Measurements from ENCODE around the gene NAA80. TPM values are rescaled to one million over a fixed set of nuclear protein-coding genes. Genes with fewer than 3 reads are reported as not detected.
A peak's percentile ranks its signal among the peaks of the same experiment; 100 is the strongest.

The NAA80 gene
- total and polyA plus RNA-seq, 2 of the 13 experiments (the other 11 are each of a cell fraction or from before 2014, with no cell fraction given): 3.4 to 8.7 TPM

DNA sequence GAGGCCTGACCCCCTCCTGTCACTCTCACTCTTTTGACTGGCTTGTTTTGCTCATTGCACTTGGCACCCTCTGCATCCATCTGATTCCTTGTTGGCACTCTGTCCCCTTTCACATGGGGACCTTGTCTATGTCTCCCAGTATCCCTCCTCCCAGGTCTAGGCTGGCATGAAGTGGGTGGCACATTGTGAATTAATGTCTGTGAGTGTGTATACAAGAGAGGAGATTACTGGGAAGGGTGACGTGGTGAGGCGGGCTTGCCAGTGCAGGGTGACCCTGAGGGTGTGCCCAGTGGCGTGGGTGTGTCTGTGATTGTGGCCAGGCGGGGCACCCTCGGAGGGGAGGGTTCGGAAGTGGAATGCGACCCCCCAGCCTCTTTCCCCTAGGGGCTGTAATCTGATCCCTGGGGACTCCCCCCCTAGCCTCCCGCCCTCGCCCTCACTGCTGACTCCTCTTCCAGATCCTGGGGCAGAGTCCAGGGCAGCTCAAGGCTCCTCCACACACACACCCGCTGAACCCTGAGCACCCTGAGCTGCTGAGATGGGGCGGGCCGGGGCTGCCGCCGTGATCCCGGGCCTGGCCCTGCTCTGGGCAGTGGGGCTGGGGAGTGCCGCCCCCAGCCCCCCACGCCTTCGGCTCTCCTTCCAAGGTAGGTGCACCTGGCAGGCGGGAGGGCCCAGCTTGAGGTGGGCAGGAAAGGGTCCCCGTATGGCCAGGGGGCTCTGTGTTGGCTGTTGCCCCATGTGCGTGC lies 30.3 kb downstream of the NAA80 start, which contains the start of gene SEMA3B (continued):
- TF ChIP-seq GMEB1 (CRISPR knock-in tag; IDR thresholded peaks at IDR 0.05; ENCODE audit: borderline replicate concordance) (no peak), ZNF496 (CRISPR knock-in tag; IDR thresholded peaks at IDR 0.05; ENCODE audit: insufficient replicate concordance) (no peak), REL (CRISPR knock-in tag; conservative IDR thresholded peaks at IDR 0.05) (no peak), ZFX (CRISPR knock-in tag; IDR thresholded peaks at IDR 0.05; ENCODE audit: low read depth) (peak; percentile 39; the same call in 1 of the 2 replicates), SIX4 (CRISPR knock-in tag; IDR thresholded peaks at IDR 0.05) (peak; percentile 98), ZNF282 (IDR thresholded peaks at IDR 0.05; ENCODE audit: partially characterized antibody) (no peak), GTF3A (CRISPR knock-in tag; conservative IDR thresholded peaks at IDR 0.05) (no peak), HMG20A (CRISPR knock-in tag; IDR thresholded peaks at IDR 0.05; ENCODE audit: borderline replicate concordance) (no peak), XRCC5 (optimal IDR thresholded peaks at IDR 0.05; ENCODE audit: low read length) (peak; percentile 11), ZNF703 (CRISPR knock-in tag; IDR thresholded peaks at IDR 0.05; ENCODE audit: borderline replicate concordance) (no peak), NFRKB (IDR thresholded peaks at IDR 0.05) (no peak), HOXA5 (CRISPR knock-in tag; IDR thresholded peaks at IDR 0.05) (no peak), MAFK (conservative IDR thresholded peaks at IDR 0.05 in 1 of 2, IDR thresholded peaks at IDR 0.05 in 1 of 2; ENCODE audit: low read length in 2 of 2) (no peak), KDM3A (CRISPR knock-in tag; IDR thresholded peaks at IDR 0.05; ENCODE audit: low read depth) (no peak), SAP130 (CRISPR knock-in tag; IDR thresholded peaks at IDR 0.05; ENCODE audit: low read depth) (peak; percentile 75), EHMT2 (IDR thresholded peaks at IDR 0.05; ENCODE audit: borderline replicate concordance, low read depth, low read length) (no peak), ZSCAN30 (CRISPR knock-in tag; IDR thresholded peaks at IDR 0.05) (no peak)
- TF ChIP-seq, protein P1, sequence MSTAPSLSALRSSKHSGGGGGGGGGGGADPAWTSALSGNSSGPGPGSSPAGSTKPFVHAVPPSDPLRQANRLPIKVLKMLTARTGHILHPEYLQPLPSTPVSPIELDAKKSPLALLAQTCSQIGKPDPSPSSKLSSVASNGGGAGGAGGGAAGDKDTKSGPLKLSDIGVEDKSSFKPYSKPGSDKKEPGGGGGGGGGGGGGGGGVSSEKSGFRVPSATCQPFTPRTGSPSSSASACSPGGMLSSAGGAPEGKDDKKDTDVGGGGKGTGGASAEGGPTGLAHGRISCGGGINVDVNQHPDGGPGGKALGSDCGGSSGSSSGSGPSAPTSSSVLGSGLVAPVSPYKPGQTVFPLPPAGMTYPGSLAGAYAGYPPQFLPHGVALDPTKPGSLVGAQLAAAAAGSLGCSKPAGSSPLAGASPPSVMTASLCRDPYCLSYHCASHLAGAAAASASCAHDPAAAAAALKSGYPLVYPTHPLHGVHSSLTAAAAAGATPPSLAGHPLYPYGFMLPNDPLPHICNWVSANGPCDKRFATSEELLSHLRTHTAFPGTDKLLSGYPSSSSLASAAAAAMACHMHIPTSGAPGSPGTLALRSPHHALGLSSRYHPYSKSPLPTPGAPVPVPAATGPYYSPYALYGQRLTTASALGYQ (CRISPR knock-in tag; IDR thresholded peaks at IDR 0.05): no peak
- TF ChIP-seq, protein P2, sequence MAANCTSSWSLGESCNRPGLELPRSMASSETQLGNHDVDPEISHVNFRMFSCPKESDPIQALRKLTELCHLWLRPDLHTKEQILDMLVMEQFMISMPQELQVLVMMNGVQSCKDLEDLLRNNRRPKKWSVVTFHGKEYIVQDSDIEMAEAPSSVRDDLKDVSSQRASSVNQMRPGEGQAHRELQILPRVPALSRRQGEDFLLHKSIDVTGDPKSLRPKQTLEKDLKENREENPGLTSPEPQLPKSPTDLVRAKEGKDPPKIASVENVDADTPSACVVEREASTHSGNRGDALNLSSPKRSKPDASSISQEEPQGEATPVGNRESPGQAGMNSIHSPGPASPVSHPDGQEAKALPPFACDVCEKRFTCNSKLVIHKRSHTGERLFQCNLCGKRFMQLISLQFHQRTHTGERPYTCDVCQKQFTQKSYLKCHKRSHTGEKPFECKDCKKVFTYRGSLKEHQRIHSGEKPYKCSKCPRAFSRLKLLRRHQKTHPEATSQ (CRISPR knock-in tag; IDR thresholded peaks at IDR 0.05; ENCODE audit: borderline replicate concordance): no peak
- TF ChIP-seq, protein P3, sequence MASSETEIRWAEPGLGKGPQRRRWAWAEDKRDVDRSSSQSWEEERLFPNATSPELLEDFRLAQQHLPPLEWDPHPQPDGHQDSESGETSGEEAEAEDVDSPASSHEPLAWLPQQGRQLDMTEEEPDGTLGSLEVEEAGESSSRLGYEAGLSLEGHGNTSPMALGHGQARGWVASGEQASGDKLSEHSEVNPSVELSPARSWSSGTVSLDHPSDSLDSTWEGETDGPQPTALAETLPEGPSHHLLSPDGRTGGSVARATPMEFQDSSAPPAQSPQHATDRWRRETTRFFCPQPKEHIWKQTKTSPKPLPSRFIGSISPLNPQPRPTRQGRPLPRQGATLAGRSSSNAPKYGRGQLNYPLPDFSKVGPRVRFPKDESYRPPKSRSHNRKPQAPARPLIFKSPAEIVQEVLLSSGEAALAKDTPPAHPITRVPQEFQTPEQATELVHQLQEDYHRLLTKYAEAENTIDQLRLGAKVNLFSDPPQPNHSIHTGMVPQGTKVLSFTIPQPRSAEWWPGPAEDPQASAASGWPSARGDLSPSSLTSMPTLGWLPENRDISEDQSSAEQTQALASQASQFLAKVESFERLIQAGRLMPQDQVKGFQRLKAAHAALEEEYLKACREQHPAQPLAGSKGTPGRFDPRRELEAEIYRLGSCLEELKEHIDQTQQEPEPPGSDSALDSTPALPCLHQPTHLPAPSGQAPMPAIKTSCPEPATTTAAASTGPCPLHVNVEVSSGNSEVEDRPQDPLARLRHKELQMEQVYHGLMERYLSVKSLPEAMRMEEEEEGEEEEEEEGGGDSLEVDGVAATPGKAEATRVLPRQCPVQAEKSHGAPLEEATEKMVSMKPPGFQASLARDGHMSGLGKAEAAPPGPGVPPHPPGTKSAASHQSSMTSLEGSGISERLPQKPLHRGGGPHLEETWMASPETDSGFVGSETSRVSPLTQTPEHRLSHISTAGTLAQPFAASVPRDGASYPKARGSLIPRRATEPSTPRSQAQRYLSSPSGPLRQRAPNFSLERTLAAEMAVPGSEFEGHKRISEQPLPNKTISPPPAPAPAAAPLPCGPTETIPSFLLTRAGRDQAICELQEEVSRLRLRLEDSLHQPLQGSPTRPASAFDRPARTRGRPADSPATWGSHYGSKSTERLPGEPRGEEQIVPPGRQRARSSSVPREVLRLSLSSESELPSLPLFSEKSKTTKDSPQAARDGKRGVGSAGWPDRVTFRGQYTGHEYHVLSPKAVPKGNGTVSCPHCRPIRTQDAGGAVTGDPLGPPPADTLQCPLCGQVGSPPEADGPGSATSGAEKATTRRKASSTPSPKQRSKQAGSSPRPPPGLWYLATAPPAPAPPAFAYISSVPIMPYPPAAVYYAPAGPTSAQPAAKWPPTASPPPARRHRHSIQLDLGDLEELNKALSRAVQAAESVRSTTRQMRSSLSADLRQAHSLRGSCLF (CRISPR knock-in tag; IDR thresholded peaks at IDR 0.05; ENCODE audit: borderline replicate concordance): no peak
